ENCODE data around the gene CDK4.
"Not testable (repeated sequence)": the region's sequence is repeated elsewhere in the genome, so short reads cannot be mapped to it uniquely, and the experiment has no call there.

CDK4 gene

GRCh38 chr12:57724936-57725740 is 27.0 kb downstream of the CDK4 start:
- no peak overlapping the region for H3K4me3 ChIP-seq (replicated peaks in 1 of 2; ENCODE audit: low read depth in 2 of 2, low read length in 2 of 2)
- TF ChIP-seq CTCF (IDR thresholded peaks at IDR 0.05; ENCODE audit: low read depth, low read length) = no peak
- DNase-seq (ENCODE audit: low read depth in 2 of 2) = no peak

GRCh38 chr12:57724003-57724935 is 27.8 kb downstream of the CDK4 start:
- no peak overlapping the region for H3K4me3 ChIP-seq (replicated peaks in 1 of 2; ENCODE audit: low read depth in 2 of 2, low read length in 2 of 2)
- no peak for DNase-seq (ENCODE audit: low read depth in 2 of 2)
- TF ChIP-seq CTCF (IDR thresholded peaks at IDR 0.05; ENCODE audit: low read depth, low read length) = no peak

- no peak for DNase-seq (ENCODE audit: low read depth in 2 of 2)
- TF ChIP-seq CTCF (IDR thresholded peaks at IDR 0.05; ENCODE audit: low read depth, low read length) = no peak
- no peak overlapping the region for H3K4me3 ChIP-seq (replicated peaks in 1 of 2; ENCODE audit: low read depth in 2 of 2, low read length in 2 of 2)
These were observed 28.5 kb downstream of the CDK4 start for GRCh38 chr12:57723630-57723962.

DNA sequence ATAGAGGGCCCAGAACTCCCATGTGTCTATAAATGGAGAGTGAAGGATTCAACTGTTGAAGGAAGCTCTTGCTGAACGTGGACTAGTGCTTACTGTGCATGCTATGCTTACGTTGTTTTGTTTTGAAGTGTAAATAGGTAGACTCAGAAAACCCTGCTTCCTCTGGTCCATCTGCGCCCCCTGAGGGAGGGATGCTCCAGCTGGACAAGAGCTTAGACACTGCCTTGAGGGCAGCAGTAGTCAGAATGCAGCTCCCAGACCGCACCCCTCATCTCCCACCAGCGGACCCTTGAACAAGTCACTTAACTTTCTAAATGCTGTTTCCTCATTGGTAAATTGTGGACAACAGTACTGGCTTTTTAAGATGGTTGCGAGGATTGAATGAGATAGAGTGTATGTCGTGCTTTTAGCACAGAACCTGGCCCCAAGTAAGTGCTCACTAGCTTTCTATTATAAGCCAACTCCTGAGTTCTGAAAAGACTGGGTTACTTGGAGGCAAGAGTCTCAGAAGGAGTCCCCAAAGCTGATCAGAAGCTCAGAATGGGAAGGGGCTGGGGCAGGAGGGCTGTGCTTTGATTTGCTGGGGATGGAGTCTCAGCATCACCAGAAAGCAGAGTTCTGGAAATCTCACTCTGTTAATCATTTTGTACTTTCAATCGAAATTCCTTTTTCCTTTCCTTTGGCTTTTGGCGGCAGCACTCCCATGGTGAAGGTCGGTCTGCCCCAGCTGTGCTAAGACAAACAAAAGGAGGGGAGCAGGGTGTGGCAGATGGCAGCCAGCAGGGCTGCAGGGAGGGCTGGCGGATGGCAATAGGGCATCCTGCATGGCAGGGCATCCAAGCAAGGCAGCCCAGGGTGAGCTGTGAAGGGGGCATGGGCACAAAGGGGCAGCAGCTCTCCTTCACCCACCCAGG is 29.1 kb downstream of the CDK4 start:
- no peak overlapping the region for H3K4me3 ChIP-seq (replicated peaks in 1 of 2; ENCODE audit: low read depth in 2 of 2, low read length in 2 of 2)
- no peak for DNase-seq (ENCODE audit: low read depth in 2 of 2)
- no peak for TF ChIP-seq CTCF (IDR thresholded peaks at IDR 0.05; ENCODE audit: low read depth, low read length)

- not testable (repeated sequence) for H3K4me3 ChIP-seq (replicated peaks in 1 of 2; ENCODE audit: low read depth in 2 of 2, low read length in 2 of 2); DNase-seq (ENCODE audit: low read depth in 2 of 2)
These were observed 30.1 kb downstream of the CDK4 start for GRCh38 chr12:57721846-57722608.

- no peak for TF ChIP-seq CTCF (IDR thresholded peaks at IDR 0.05; ENCODE audit: low read depth, low read length)
- no peak overlapping the region for H3K4me3 ChIP-seq (replicated peaks in 1 of 2; ENCODE audit: low read depth in 2 of 2, low read length in 2 of 2)
- no peak for DNase-seq (ENCODE audit: low read depth in 2 of 2)
These were observed 31.2 kb downstream of the CDK4 start for GRCh38 chr12:57720606-57721595.
